Suprapubic skin (tissue), 4 donors: ENCODE results near the gene YPEL5. TPM values are rescaled to one million over a fixed set of nuclear protein-coding genes. Genes with fewer than 3 reads are reported as not detected.

Experiments
- DNase-seq, 2 donors: peaks; one replicate each; pipeline ENCODE4 v3.0.0-alpha.2; 2019; ENCODE audit warnings: low spot score in 2 of 2
- H3K27ac ChIP-seq: fragments of 200-600 bp; sonication (generic); one replicate; pipeline ENCODE4 v1.5.1; 2019
- H3K27me3 ChIP-seq: fragments of 200-600 bp; sonication (generic); one replicate; pipeline ENCODE4 v1.5.1; 2019
- H3K36me3 ChIP-seq: fragments of 200-600 bp; sonication (generic); one replicate; pipeline ENCODE4 v1.5.1; 2019
- H3K4me1 ChIP-seq: fragments of 200-600 bp; sonication (generic); one replicate; pipeline ENCODE4 v1.5.1; 2019
- H3K4me3 ChIP-seq: fragments of 200-600 bp; sonication (generic); one replicate; pipeline ENCODE4 v1.5.1; 2019; ENCODE audit warnings: mild to moderate bottlenecking
- H3K9me3 ChIP-seq: fragments of 200-600 bp; sonication (generic); one replicate; pipeline ENCODE4 v1.5.1; 2019
- EP300 ChIP-seq: sonication (generic); formaldehyde crosslinking; IDR thresholded peaks from one replicate; pipeline ENCODE4 v1.6.1; 2017; ENCODE audit warnings: antibody characterized with exemption
- POLR2A ChIP-seq, 2 donors: fragments of 450-650 bp; IDR thresholded peaks; one replicate each; pipeline ENCODE4 v1.6.1; 2017; ENCODE audit warnings: antibody characterized with exemption in 2 of 2, mild to moderate bottlenecking in 2 of 2, moderate library complexity in 2 of 2
- POLR2AphosphoS5 ChIP-seq, 3 donors: sonication (generic); formaldehyde crosslinking; IDR thresholded peaks; one replicate each; pipeline ENCODE4 v1.6.1; 2017; ENCODE audit warnings: antibody characterized with exemption in 3 of 3
- WGBS: methylation state at CpG from one replicate; pipeline ENCODE4 v1.1.5; 2018; 5-methylcytosine and 5-hydroxymethylcytosine counted together
- total RNA-seq, 4 donors: library from RNA; depleted of rRNA; stranded (reverse); fragments of >200 nt; gene quantifications; one replicate each; pipeline ENCODE4 v1.1.0, GENCODE V29; 2016
- TF ChIP-seq, protein P1 (sequence below), 2 donors: fragments of 200-600 bp in 1 of 2; fragments of 450-650 bp in 1 of 2; sonication (generic) in 1 of 2; IDR thresholded peaks; one replicate each; pipeline ENCODE4 v1.5.1; 2016 to 2019; ENCODE audit warnings: antibody characterized with exemption in 2 of 2, mild to moderate bottlenecking in 1 of 2, moderate library complexity in 1 of 2

Gene YPEL5
- total RNA-seq, 4 donors from 2014 or later, result 102 to 129 (median 109) TPM

DNA sequence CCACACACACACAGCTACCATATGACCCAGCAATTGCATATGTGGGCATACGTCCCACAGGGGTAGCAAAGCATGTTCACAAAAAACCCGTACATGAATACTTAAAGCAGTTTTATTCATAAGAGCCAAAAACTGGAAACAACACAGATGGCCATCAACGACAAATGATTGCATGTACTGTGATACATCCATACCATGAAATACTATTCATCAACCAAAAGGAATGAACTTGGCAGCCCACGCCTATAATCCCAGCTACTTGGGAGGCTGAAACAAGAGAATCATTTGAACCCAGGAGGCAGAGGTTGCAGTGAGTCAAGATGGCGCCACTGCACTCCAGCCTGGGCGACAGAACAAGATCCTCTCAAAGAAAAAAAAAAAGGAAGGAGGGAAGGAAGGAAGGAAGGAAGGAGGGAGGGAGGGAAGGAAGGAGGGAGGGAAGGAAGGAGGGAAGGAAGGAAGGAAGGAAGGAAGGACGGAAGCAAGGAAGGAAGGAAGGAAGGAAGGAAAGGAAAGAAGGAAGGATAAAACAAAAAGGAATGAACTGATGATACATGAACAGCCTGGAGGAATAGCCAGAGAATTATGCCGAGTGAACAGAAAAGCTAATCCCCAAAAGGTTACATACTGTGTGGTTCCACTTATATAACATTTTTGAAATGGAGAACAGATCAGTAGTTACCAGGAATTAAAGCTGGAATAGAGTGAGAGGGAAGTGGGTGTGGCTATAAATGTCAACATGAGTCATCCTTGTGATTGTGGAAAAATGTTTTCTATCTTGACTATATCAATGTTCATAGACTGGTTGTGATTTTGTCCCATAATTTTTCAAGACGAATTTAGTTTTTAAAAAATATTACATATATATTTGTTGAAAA is 19.6 kb upstream of the YPEL5 start:
- 72% methylated on average over 9 of the region's 9 CpGs for WGBS
- no peak for DNase-seq
- no peaks in the 10 kb centered on the region for H3K36me3 ChIP-seq
- TF ChIP-seq POLR2AphosphoS5 (IDR thresholded peaks at IDR 0.05) (no peak), EP300 (no peak), POLR2A (IDR thresholded peaks at IDR 0.05) (no peak)
- TF ChIP-seq, protein P1, sequence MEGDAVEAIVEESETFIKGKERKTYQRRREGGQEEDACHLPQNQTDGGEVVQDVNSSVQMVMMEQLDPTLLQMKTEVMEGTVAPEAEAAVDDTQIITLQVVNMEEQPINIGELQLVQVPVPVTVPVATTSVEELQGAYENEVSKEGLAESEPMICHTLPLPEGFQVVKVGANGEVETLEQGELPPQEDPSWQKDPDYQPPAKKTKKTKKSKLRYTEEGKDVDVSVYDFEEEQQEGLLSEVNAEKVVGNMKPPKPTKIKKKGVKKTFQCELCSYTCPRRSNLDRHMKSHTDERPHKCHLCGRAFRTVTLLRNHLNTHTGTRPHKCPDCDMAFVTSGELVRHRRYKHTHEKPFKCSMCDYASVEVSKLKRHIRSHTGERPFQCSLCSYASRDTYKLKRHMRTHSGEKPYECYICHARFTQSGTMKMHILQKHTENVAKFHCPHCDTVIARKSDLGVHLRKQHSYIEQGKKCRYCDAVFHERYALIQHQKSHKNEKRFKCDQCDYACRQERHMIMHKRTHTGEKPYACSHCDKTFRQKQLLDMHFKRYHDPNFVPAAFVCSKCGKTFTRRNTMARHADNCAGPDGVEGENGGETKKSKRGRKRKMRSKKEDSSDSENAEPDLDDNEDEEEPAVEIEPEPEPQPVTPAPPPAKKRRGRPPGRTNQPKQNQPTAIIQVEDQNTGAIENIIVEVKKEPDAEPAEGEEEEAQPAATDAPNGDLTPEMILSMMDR (IDR thresholded peaks at IDR 0.05), result no peak
- H3K27me3 ChIP-seq, result no peaks in the 10 kb centered on the region
- no peak overlapping the region for H3K4me3 ChIP-seq
- H3K4me1 ChIP-seq, result peaks cover 4% of the 10 kb centered on the region
- H3K27ac ChIP-seq, result no peak overlapping the region
- H3K9me3 ChIP-seq, result no peaks in the 10 kb centered on the region

GRCh38 chr2:30134582-30134981 is 12.2 kb upstream of the YPEL5 start:
- no peak overlapping the region for H3K4me3 ChIP-seq
- H3K36me3 ChIP-seq, result no peaks in the 10 kb centered on the region
- H3K27ac ChIP-seq, result no peak overlapping the region
- H3K27me3 ChIP-seq, result no peaks in the 10 kb centered on the region
- H3K4me1 ChIP-seq, result no peaks in the 10 kb centered on the region
- no peaks in the 10 kb centered on the region for H3K9me3 ChIP-seq
- TF ChIP-seq POLR2AphosphoS5 (IDR thresholded peaks at IDR 0.05), result no peak
- whole genome bisulfite sequencing, result 72% methylated on average over 5 of the region's 5 CpGs
- DNase-seq, result no peak

- TF ChIP-seq, protein P1 (IDR thresholded peaks at IDR 0.05), result no peak
- Histone ChIP-seq H3K4me3 (no peak overlapping the region), H3K36me3 (no peaks in the 10 kb centered on the region), H3K27me3 (no peaks in the 10 kb centered on the region), H3K4me1 (no peaks in the 10 kb centered on the region), H3K9me3 (no peaks in the 10 kb centered on the region), H3K27ac (no peak overlapping the region)
- 74% methylated on average over 3 of the region's 3 CpGs for WGBS
- DNase-seq, result no peak
These were observed 11.3 kb upstream of the YPEL5 start for GRCh38 chr2:30135541-30135940.

GRCh38 chr2:30136764-30137444 is 9.9 kb upstream of the YPEL5 start:
- no peak overlapping the region for H3K27ac ChIP-seq
- TF ChIP-seq EP300 (no peak), POLR2AphosphoS5 (IDR thresholded peaks at IDR 0.05) (no peak), POLR2A (IDR thresholded peaks at IDR 0.05) (no peak)
- TF ChIP-seq, protein P1 (IDR thresholded peaks at IDR 0.05), result no peak
- no peaks in the 10 kb centered on the region for H3K36me3 ChIP-seq
- H3K27me3 ChIP-seq, result no peaks in the 10 kb centered on the region
- H3K4me1 ChIP-seq, result no peaks in the 10 kb centered on the region
- 63% methylated on average over 10 of the region's 10 CpGs for WGBS
- no peak overlapping the region for H3K4me3 ChIP-seq
- H3K9me3 ChIP-seq, result no peaks in the 10 kb centered on the region
- DNase-seq, result no peak

DNA sequence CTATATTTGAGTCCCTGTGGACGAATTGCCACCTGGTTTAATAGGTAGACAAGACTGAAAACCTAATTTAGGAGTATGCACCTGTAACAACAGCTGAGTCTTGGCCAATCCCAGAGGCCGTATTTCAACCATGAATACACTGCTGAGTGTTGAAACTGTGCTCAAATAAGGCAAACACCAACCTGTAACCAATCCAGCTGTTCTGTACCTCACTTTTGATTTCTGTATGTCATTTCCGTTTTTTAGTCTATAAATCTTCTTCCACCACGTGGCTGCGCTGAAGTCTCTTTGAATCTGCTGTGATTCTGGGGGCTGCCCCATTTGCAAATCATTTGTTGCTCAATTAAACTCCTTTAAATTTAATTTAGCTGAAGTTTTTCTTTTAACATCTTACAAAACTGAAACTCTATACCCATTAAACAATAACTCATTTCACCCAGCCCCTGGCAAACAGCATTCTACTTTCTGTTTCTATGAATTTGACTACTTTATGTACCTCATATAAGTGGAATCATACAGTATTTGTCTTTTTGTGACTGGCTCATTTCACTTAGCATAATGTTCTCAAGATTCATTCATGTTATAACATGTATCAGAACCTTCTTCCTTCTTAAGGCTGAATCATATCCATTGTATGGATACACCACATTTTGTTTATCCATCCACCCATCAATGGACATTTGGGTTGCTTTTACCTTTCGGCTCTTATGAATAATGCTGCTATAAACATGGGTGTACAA is 7.5 kb upstream of the YPEL5 start:
- 46% methylated on average over 6 of the region's 6 CpGs for WGBS
- no peaks in the 10 kb centered on the region for H3K9me3 ChIP-seq
- no peak overlapping the region for H3K4me3 ChIP-seq
- no peak for DNase-seq
- H3K36me3 ChIP-seq, result no peaks in the 10 kb centered on the region
- H3K27me3 ChIP-seq, result no peaks in the 10 kb centered on the region
- no peaks in the 10 kb centered on the region for H3K4me1 ChIP-seq
- no peak overlapping the region for H3K27ac ChIP-seq
- TF ChIP-seq POLR2A (IDR thresholded peaks at IDR 0.05), result no peak
- TF ChIP-seq, protein P1 (IDR thresholded peaks at IDR 0.05), result no peak
- TF ChIP-seq EP300, result no peak
- TF ChIP-seq POLR2AphosphoS5 (IDR thresholded peaks at IDR 0.05), result no peak
